ENCODE data around the gene SCNN1B.

GRCh38 chr16:23255000-23255399, 47.1 kb upstream of the SCNN1B start:
- TF ChIP-seq ZNF768 (CRISPR knock-in tag; IDR thresholded peaks at IDR 0.05) (no peak), NFIC (IDR thresholded peaks at IDR 0.05; ENCODE audit: low read length) (no peak), CTCF (CRISPR knock-in tag; IDR thresholded peaks at IDR 0.05) (no peak), ZNF274 (CRISPR knock-in tag; IDR thresholded peaks at IDR 0.05) (no peak), ZNF468 (CRISPR knock-in tag; IDR thresholded peaks at IDR 0.05) (no peak), SP140L (CRISPR knock-in tag; IDR thresholded peaks at IDR 0.05; ENCODE audit: borderline replicate concordance) (no peak), ATF3 (CRISPR knock-in tag; IDR thresholded peaks at IDR 0.05) (no peak), TCF12 (IDR thresholded peaks at IDR 0.05) (no peak), TCF12 (CRISPR knock-in tag; IDR thresholded peaks at IDR 0.05) (no peak), MED8 (CRISPR knock-in tag; IDR thresholded peaks at IDR 0.05; ENCODE audit: insufficient replicate concordance) (no peak), DNMT3B (CRISPR knock-in tag; conservative IDR thresholded peaks at IDR 0.05) (no peak), KLF13 (CRISPR knock-in tag; IDR thresholded peaks at IDR 0.05) (no peak)

All from HepG2 (cell line).